ENCODE measurements around the gene KPNA6. TPM values are rescaled to one million over a fixed set of nuclear protein-coding genes. Genes with fewer than 3 reads are reported as not detected.

Gene KPNA6
- total and polyA plus RNA-seq, 9 of the 15 experiments (the other 6 are each of a cell fraction or from before 2014, with no cell fraction given) = 20.1 to 54.6 (median 32.2) TPM

DNA sequence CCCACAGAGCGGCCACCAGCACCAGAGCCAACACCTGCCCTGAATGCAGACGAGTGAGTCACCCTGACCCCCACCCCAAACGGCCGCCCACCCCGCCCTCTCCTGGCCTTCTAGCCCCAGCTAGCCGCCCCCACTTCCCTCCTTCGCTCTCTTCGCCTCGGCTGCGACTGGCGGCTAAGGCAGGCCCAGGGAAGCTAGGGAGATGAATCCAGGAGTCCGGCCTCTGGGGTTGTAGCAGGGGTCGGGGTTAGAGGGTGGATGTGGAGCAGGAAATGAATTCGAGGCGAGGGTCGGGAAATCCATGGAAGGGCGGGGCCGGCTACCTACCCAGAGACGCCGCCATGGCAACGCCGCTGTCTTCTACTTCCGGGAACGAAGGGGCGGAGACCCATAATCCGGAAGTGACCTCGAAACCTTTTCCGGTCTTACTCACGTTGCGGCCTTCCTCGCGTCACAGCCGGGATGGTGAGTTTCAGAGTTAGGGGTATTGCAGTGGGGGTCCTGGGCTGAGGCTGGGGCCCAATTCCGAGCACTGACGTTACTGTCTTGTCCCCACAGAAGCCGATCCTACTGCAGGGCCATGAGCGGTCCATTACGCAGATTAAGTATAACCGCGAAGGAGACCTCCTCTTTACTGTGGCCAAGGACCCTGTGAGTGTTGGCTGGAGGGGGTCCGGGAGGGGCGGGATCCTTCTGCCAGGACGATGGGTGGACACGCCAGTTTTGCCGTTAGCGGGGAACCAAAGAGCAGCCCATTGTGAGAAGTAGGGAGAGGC, 114.3 kb downstream of the KPNA6 start, which contains the start of the genes EIF3I and TMEM234 (continued):
- TF ChIP-seq, protein P1, sequence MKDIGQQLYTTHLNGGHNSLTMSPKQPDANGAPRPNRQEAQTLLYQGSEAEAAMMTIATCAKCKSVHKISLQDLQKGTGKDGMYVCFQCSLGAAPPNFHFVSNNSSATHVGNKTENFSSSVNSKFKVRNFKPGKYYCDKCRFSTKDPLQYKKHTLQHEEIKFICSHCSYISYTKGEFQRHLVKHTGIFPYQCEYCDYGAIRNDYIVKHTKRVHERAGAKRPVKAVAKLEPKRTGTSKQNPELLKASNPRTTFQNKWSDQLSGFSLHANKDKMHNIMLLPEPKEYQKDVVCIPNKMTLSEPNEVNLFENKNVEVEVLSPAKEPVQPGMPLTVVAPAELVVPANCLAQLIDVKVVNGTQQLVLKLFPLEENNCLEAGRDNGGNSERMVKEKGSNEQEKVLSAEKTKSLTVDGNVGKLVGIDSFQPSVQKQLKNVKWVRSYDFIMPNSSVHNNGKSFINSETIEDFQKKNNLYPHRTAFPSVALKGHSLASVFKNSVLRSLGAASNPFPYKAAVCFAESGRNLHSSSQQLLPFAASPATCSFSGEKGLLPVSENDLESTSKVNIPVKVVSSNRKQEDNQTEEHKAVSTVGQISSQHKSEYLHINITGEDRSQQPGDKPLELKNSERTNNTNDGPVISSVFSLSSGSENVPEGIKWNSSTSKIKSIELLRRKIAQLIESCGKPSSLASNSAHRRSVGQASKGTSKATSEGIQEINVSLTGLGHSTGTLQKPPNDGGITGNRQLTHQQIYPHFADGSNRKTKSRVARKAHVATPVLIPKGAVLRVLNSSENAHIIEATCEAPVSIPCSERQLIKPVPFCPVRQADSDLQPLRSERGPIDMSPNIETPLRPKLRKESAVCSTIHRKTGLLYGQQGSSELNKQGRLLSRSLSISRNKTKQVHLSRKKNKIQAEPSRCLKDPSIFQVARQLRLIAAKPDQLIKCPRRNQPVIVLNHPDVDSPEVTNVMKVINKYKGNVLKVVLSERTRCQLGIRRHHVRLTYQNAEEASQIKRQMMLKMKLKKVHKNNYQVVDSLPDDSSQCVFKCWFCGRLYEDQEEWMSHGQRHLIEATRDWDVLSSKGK (CRISPR knock-in tag; IDR thresholded peaks at IDR 0.05) = no peak
- TF ChIP-seq ZBTB17 (CRISPR knock-in tag; IDR thresholded peaks at IDR 0.05) (0 out of 2 replicates have a peak, but pooled peaks have one; percentile 8), CHD2 (IDR thresholded peaks at IDR 0.05; ENCODE audit: low read depth, low read length) (no peak; the same call in none of the 2 replicates), ZNF696 (CRISPR knock-in tag; conservative IDR thresholded peaks at IDR 0.05) (no peak), HDAC3 (IDR thresholded peaks at IDR 0.05; ENCODE audit: borderline replicate concordance, partially characterized antibody) (no peak), RNF2 (IDR thresholded peaks at IDR 0.05) (no peak), ZNF311 (CRISPR knock-in tag; IDR thresholded peaks at IDR 0.05) (no peak), ZNF140 (CRISPR knock-in tag; IDR thresholded peaks at IDR 0.05) (no peak), MIER1 (IDR thresholded peaks at IDR 0.05; ENCODE audit: low read depth) (no peak), CHD1 (IDR thresholded peaks at IDR 0.05; ENCODE audit: low read length) (peak; percentile 3), RBFOX2 (IDR thresholded peaks at IDR 0.05; ENCODE audit: low read depth, low read length) (peak; percentile 94), TEAD2 (tag; IDR thresholded peaks at IDR 0.05) (no peak), SOX6 (IDR thresholded peaks at IDR 0.05) (no peak), POLR2AphosphoS2 (IDR thresholded peaks at IDR 0.05; ENCODE audit: low read length) (peak; percentile 70; the same call in 1 of the 2 replicates), MTA2 (IDR thresholded peaks at IDR 0.05; ENCODE audit: low read depth) (peak; percentile 23; the same call in 1 of the 2 replicates), KDM5B (IDR thresholded peaks at IDR 0.05; ENCODE audit: insufficient replicate concordance, low read depth, low read length) (peak; percentile 81), PHTF2 (CRISPR knock-in tag; IDR thresholded peaks at IDR 0.05) (no peak), FOXJ3 (CRISPR knock-in tag; IDR thresholded peaks at IDR 0.05) (no peak), SMARCC2 (IDR thresholded peaks at IDR 0.05; ENCODE audit: low read depth) (no peak)
- TF ChIP-seq, protein P2, sequence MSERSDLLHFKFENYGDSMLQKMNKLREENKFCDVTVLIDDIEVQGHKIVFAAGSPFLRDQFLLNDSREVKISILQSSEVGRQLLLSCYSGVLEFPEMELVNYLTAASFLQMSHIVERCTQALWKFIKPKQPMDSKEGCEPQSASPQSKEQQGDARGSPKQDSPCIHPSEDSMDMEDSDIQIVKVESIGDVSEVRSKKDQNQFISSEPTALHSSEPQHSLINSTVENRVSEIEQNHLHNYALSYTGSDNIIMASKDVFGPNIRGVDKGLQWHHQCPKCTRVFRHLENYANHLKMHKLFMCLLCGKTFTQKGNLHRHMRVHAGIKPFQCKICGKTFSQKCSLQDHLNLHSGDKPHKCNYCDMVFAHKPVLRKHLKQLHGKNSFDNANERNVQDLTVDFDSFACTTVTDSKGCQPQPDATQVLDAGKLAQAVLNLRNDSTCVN (CRISPR knock-in tag; IDR thresholded peaks at IDR 0.05) = no peak
- TF ChIP-seq, protein P3, sequence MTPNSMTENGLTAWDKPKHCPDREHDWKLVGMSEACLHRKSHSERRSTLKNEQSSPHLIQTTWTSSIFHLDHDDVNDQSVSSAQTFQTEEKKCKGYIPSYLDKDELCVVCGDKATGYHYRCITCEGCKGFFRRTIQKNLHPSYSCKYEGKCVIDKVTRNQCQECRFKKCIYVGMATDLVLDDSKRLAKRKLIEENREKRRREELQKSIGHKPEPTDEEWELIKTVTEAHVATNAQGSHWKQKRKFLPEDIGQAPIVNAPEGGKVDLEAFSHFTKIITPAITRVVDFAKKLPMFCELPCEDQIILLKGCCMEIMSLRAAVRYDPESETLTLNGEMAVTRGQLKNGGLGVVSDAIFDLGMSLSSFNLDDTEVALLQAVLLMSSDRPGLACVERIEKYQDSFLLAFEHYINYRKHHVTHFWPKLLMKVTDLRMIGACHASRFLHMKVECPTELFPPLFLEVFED (CRISPR knock-in tag; conservative IDR thresholded peaks at IDR 0.05) = 0 out of 2 replicates have a peak, but pooled peaks have one; percentile 13
